GM12874 (cell line): ENCODE measurements around the gene ARPIN.

ENCODE experiments used
- CTCF ChIP-seq: IDR thresholded peaks from 2 replicates; pipeline ENCODE4 v1.5.1; 2011; ENCODE audit warnings: low read depth, mild to moderate bottlenecking, control low read depth, low read length, moderate library complexity; ENCODE audit not compliant: insufficient read depth

The ARPIN gene

DNA sequence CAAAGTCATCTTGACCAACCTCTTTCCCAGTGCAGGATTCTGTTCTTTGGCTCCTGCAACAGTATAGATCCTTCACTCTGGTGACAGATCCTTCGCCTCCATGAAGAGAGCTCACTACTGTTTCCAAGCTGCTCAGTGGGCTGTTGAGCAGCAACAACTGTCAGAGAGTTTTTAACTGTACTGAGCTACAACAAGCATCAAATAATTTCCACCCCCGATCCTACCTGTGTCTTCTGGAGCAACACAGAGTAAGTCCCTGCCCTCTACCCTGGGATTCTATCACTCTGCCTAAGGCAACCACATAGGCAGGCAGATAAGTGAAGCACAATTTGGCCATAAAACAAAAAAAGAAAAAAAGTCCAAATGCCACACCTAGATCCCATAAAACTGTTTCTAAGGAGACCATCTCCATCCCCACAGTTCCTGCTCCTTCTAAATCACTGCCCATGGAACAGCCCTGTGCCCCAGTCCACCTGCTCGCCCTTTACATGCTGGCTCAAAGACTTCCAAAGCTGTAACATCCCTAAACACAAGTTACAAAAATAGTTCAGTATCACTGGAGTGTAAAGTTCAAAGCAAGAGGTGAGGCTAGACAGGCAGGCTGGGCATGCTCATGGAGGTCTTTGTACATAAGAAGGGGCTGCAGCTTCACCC, 60.3 kb downstream of the ARPIN start:
- TF ChIP-seq CTCF, result no peak

DNA sequence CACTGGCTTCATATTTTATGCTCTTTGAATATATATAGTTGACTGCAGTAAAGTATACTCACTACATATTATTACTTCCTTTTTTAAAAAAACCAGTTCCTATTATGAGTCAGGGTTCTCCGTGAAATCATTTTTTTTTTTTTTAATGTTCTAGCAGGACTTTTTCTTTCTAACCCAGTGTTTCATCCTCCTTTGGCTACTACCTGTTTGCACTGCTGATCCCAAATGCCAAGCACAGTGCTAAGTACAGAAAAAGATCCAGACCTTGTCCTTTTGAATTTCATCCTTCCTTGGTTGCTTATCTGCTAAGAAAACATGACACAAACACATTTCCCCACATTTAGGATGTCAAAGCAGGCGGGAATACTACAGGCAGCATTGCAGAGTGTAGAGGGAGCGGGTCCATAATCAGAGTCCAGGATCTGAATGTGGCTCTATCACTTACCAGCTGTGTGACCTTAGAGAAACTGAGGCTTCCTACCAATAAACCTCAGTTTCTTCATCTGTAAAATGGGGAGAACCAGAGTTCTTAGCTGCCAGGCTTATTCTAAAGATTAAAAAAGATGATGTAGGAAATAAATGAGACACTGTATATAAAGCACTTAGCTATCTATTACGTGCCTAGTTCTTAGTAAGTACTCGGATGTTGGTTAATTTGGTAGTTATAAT, 60.9 kb downstream of the ARPIN start:
- TF ChIP-seq CTCF, result no peak

DNA sequence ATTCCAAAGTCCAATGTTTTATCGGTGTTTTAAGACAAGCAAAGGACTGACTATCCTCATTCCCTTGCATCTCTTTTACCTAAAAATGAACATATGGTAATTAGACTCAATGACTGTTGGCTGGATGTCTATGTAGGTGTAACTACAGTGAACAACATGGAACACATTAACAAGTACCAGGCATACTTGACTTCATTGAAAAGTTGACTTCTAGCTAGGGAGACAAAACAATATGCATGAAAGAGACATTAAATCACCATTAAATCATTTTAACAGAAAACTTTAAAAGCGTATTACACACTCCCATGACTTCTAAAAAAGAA, 63.8 kb downstream of the ARPIN start:
- TF ChIP-seq CTCF, result no peak

DNA sequence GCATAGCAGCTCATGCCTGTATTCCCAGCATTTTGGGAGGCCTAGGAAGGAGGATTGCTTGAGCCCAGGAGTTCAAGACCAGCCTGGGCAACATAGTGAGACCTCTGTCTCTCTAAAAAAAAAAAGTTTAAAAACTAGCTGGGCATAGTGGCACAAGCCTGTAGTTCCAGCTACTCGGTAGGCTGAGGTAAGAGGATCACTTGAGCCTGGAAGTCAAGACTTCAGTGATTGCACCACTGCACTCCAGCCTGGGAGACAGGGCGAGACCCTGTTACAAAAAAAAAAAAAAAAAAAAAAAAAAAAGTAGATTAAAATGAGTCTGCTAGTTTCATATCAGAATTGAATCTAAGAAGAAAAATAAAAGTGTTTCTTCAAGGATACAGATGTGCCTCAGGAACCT, 65.7 kb downstream of the ARPIN start:
- no peak for TF ChIP-seq CTCF

DNA sequence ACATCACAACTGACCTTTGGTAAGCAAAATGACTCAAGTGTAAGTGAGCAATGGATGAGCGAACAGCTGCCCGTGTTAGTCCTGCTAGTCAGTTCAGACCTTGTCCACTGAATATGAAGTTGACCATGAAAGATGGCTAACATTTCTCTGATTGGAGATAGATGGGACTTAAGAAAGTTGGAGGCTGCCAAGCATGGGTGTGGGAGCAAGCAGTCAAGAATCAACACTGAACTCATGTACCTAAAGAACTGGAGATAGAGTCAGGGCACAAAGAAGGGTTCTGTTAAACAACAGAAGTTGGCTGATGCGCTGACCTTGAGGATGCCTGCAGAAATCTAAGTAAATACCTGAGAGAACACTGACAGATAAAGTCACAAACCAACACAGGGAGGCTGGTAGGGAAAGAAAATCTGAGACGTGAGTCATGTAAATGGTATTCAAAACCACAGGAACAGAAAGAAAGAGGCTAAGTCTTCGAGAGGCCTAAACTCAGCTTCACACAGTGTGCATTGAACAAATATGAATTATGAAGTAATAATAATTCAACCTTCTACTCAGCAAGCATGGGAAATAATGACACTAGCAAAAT, 67.4 kb downstream of the ARPIN start:
- no peak for TF ChIP-seq CTCF
